HEK293 (cell line): ENCODE results near the gene TAGLN2.

Source experiments
- GLI2 ChIP-seq: fragments of 450-650 bp; formaldehyde crosslinking; IDR thresholded peaks from 2 replicates; pipeline ENCODE4; 2017; ENCODE audit warnings: missing biosample characterization, missing genetic modification characterization, low read depth, borderline replicate concordance
- KLF1 ChIP-seq: fragments of 450-650 bp; formaldehyde crosslinking; IDR thresholded peaks from 2 replicates; pipeline ENCODE4 v1.5.1; 2016; ENCODE audit warnings: missing biosample characterization, missing genetic modification characterization
- KLF7 ChIP-seq: fragments of 450-650 bp; formaldehyde crosslinking; IDR thresholded peaks from 2 replicates; pipeline ENCODE4 v1.5.1; 2016; ENCODE audit warnings: missing biosample characterization, missing genetic modification characterization, borderline replicate concordance
- TCF7L2 ChIP-seq: IDR thresholded peaks from 2 replicates; pipeline ENCODE4 v1.6.1; 2011; ENCODE audit warnings: low read depth, mild to moderate bottlenecking, inconsistent platforms, low read length, moderate library complexity, borderline replicate concordance
- ZBTB20 ChIP-seq: fragments of 450-650 bp; formaldehyde crosslinking; IDR thresholded peaks from 2 replicates; pipeline ENCODE4 v1.5.1; 2016; ENCODE audit warnings: missing biosample characterization, missing genetic modification characterization
- ZFHX2 ChIP-seq: fragments of 450-650 bp; formaldehyde crosslinking; conservative IDR thresholded peaks from 2 replicates; pipeline ENCODE4 v1.5.1; 2016; ENCODE audit warnings: missing biosample characterization, missing genetic modification characterization
- ZFP69B ChIP-seq: fragments of 450-650 bp; formaldehyde crosslinking; IDR thresholded peaks from 2 replicates; pipeline ENCODE4 v1.5.1; 2016; ENCODE audit warnings: missing biosample characterization, missing genetic modification characterization
- ZNF132 ChIP-seq: fragments of 450-650 bp; formaldehyde crosslinking; IDR thresholded peaks from 2 replicates; pipeline ENCODE4 v1.5.1; 2017; ENCODE audit warnings: missing biosample characterization, missing genetic modification characterization, borderline replicate concordance
- ZNF146 ChIP-seq: fragments of 450-650 bp; formaldehyde crosslinking; IDR thresholded peaks from 2 replicates; pipeline ENCODE4 v1.5.1; 2016; ENCODE audit warnings: missing biosample characterization, missing genetic modification characterization
- ZNF19 ChIP-seq: fragments of 450-650 bp; formaldehyde crosslinking; IDR thresholded peaks from 2 replicates; pipeline ENCODE4; 2016; ENCODE audit warnings: missing biosample characterization, missing genetic modification characterization, low read depth
- ZNF221 ChIP-seq: fragments of 450-650 bp; formaldehyde crosslinking; IDR thresholded peaks from 2 replicates; pipeline ENCODE4 v1.5.1; 2017; ENCODE audit warnings: missing biosample characterization, missing genetic modification characterization, borderline replicate concordance
- ZNF248 ChIP-seq: fragments of 450-650 bp; formaldehyde crosslinking; IDR thresholded peaks from 2 replicates; pipeline ENCODE4 v1.5.1; 2017; ENCODE audit warnings: missing biosample characterization, missing genetic modification characterization
- ZNF426 ChIP-seq: fragments of 450-650 bp; formaldehyde crosslinking; IDR thresholded peaks from 2 replicates; pipeline ENCODE4 v1.5.1; 2017; ENCODE audit warnings: missing biosample characterization, missing genetic modification characterization, mild to moderate bottlenecking, inconsistent platforms, moderate library complexity
- ZNF501 ChIP-seq: fragments of 450-650 bp; formaldehyde crosslinking; IDR thresholded peaks from 2 replicates; pipeline ENCODE4 v1.5.1; 2016; ENCODE audit warnings: missing biosample characterization, missing genetic modification characterization
- ZNF529 ChIP-seq: fragments of 450-650 bp; formaldehyde crosslinking; IDR thresholded peaks from 2 replicates; pipeline ENCODE4 v1.5.1; 2017; ENCODE audit warnings: missing genetic modification characterization, missing biosample characterization; ENCODE audit not compliant: insufficient replicate concordance
- ZNF561 ChIP-seq: fragments of 450-650 bp; IDR thresholded peaks from 2 replicates; pipeline ENCODE4 v1.5.1; 2018; ENCODE audit warnings: missing biosample characterization, missing genetic modification characterization, borderline replicate concordance
- ZNF658 ChIP-seq: fragments of 450-650 bp; formaldehyde crosslinking; IDR thresholded peaks from 2 replicates; pipeline ENCODE4; 2016; ENCODE audit warnings: missing biosample characterization, missing genetic modification characterization
- ZNF664 ChIP-seq: fragments of 450-650 bp; formaldehyde crosslinking; IDR thresholded peaks from 2 replicates; pipeline ENCODE4 v1.5.1; 2016; ENCODE audit warnings: missing biosample characterization, missing genetic modification characterization
- ZNF768 ChIP-seq: fragments of 450-650 bp; formaldehyde crosslinking; IDR thresholded peaks from 2 replicates; pipeline ENCODE4 v1.5.1; 2018; ENCODE audit warnings: missing biosample characterization, mild to moderate bottlenecking, missing genetic modification characterization
- ZNF830 ChIP-seq: fragments of 450-650 bp; IDR thresholded peaks from 2 replicates; pipeline ENCODE4 v1.5.0; 2018; ENCODE audit warnings: missing biosample characterization, missing genetic modification characterization, low read depth, mild to moderate bottlenecking, moderate library complexity
- TF ChIP-seq, protein P1 (sequence below): fragments of 450-650 bp; formaldehyde crosslinking; IDR thresholded peaks from 2 replicates; pipeline ENCODE4 v1.5.1; 2017; ENCODE audit warnings: missing biosample characterization, missing genetic modification characterization
- TF ChIP-seq, protein P2 (sequence below): fragments of 450-650 bp; formaldehyde crosslinking; IDR thresholded peaks from 2 replicates; pipeline ENCODE4 v1.5.1; 2016; ENCODE audit warnings: missing biosample characterization, missing genetic modification characterization, low read depth
- TF ChIP-seq, protein P3 (sequence below): fragments of 450-650 bp; formaldehyde crosslinking; IDR thresholded peaks from 2 replicates; pipeline ENCODE4 v1.5.1; 2016; ENCODE audit warnings: missing biosample characterization, missing genetic modification characterization, borderline replicate concordance
- TF ChIP-seq, protein P4 (sequence below): fragments of 450-650 bp; formaldehyde crosslinking; IDR thresholded peaks from 2 replicates; pipeline ENCODE4 v1.5.1; 2016; ENCODE audit warnings: missing biosample characterization, missing genetic modification characterization
- TF ChIP-seq, protein P5 (sequence below): fragments of 450-650 bp; formaldehyde crosslinking; IDR thresholded peaks from 2 replicates; pipeline ENCODE4; 2016; ENCODE audit warnings: missing biosample characterization, missing genetic modification characterization
- TF ChIP-seq, protein P6 (sequence below): fragments of 450-650 bp; formaldehyde crosslinking; conservative IDR thresholded peaks from 2 replicates; pipeline ENCODE4 v1.5.1; 2016; ENCODE audit warnings: low read depth, missing biosample characterization, missing genetic modification characterization

The TAGLN2 gene

DNA sequence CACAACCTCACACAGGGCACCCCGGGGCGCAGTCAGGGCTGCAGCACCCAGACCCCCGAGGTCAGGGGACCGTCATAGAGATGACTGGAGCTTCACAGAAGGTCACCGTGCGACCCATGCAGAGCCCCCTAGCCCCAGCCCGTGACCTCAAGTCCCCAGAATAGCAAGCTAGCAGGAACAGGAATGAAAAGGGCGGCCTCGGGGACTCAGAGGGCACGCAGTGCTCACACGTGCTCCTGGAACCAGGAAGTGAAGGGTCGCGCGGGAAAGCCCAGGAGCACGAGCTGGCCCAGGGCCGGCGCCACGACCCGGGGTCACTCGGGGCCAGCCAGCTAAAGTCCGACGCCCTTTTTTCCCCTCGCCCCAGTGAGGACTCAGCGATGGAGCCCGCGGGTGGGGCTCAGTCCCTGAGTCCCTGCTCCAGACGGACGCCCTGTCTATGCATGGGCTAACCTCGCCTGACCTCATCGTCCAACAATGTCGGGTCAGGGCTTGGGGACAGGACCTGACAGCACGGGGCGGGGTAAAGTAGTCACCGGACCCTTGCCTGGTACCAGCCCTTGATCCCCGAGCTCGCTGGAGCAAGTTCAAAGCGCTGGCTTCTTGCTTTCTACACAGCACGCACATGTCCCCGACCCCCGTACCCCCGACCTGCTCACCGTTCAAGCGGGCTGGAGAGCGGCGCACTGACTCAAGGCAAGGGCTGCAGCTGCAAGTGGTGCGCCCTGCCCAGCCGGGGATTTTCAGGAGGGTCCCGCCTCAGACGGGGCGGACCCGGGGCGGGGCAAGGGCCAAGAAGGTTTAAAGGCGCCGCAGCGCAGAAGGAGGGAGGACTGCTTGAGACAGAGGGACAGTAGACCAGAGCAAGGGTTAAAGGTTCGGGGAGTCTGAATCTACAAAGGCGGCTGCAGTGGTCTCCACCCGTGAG, at the start of gene TAGLN2 (continued):
- TF ChIP-seq, protein P1, sequence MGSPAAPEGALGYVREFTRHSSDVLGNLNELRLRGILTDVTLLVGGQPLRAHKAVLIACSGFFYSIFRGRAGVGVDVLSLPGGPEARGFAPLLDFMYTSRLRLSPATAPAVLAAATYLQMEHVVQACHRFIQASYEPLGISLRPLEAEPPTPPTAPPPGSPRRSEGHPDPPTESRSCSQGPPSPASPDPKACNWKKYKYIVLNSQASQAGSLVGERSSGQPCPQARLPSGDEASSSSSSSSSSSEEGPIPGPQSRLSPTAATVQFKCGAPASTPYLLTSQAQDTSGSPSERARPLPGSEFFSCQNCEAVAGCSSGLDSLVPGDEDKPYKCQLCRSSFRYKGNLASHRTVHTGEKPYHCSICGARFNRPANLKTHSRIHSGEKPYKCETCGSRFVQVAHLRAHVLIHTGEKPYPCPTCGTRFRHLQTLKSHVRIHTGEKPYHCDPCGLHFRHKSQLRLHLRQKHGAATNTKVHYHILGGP: no peak
- TF ChIP-seq, protein P2, sequence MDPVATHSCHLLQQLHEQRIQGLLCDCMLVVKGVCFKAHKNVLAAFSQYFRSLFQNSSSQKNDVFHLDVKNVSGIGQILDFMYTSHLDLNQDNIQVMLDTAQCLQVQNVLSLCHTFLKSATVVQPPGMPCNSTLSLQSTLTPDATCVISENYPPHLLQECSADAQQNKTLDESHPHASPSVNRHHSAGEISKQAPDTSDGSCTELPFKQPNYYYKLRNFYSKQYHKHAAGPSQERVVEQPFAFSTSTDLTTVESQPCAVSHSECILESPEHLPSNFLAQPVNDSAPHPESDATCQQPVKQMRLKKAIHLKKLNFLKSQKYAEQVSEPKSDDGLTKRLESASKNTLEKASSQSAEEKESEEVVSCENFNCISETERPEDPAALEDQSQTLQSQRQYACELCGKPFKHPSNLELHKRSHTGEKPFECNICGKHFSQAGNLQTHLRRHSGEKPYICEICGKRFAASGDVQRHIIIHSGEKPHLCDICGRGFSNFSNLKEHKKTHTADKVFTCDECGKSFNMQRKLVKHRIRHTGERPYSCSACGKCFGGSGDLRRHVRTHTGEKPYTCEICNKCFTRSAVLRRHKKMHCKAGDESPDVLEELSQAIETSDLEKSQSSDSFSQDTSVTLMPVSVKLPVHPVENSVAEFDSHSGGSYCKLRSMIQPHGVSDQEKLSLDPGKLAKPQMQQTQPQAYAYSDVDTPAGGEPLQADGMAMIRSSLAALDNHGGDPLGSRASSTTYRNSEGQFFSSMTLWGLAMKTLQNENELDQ (tag by site-specific recombination): no peak
- no peak for TF ChIP-seq ZNF561 (tag by site-specific recombination)
- TF ChIP-seq ZBTB20 (tag by site-specific recombination): no peak; the same call in 1 of the 2 replicates
- peak; percentile 90; the same call in 1 of the 2 replicates for TF ChIP-seq KLF1
- TF ChIP-seq ZNF146 (tag by site-specific recombination): no peak
- peak; percentile 94; the same call in 1 of the 2 replicates for TF ChIP-seq ZNF501 (tag by site-specific recombination)
- TF ChIP-seq, protein P3, sequence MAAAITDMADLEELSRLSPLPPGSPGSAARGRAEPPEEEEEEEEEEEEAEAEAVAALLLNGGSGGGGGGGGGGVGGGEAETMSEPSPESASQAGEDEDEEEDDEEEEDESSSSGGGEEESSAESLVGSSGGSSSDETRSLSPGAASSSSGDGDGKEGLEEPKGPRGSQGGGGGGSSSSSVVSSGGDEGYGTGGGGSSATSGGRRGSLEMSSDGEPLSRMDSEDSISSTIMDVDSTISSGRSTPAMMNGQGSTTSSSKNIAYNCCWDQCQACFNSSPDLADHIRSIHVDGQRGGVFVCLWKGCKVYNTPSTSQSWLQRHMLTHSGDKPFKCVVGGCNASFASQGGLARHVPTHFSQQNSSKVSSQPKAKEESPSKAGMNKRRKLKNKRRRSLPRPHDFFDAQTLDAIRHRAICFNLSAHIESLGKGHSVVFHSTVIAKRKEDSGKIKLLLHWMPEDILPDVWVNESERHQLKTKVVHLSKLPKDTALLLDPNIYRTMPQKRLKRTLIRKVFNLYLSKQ: no peak
- TF ChIP-seq ZNF830: no peak
- no peak for TF ChIP-seq ZNF768 (tag by site-specific recombination)
- no peak for TF ChIP-seq ZNF19 (tag by site-specific recombination)
- no peak for TF ChIP-seq ZNF658 (tag by site-specific recombination)
- no peak for TF ChIP-seq ZNF529 (tag by site-specific recombination)
- TF ChIP-seq ZNF248: no peak
- TF ChIP-seq KLF7 (tag by site-specific recombination): 0 out of 2 replicates have a peak, but pooled peaks have one; percentile 38
- TF ChIP-seq, protein P4, sequence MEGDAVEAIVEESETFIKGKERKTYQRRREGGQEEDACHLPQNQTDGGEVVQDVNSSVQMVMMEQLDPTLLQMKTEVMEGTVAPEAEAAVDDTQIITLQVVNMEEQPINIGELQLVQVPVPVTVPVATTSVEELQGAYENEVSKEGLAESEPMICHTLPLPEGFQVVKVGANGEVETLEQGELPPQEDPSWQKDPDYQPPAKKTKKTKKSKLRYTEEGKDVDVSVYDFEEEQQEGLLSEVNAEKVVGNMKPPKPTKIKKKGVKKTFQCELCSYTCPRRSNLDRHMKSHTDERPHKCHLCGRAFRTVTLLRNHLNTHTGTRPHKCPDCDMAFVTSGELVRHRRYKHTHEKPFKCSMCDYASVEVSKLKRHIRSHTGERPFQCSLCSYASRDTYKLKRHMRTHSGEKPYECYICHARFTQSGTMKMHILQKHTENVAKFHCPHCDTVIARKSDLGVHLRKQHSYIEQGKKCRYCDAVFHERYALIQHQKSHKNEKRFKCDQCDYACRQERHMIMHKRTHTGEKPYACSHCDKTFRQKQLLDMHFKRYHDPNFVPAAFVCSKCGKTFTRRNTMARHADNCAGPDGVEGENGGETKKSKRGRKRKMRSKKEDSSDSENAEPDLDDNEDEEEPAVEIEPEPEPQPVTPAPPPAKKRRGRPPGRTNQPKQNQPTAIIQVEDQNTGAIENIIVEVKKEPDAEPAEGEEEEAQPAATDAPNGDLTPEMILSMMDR (tag by site-specific recombination): peak; percentile 4; the same call in 1 of the 2 replicates
- TF ChIP-seq ZNF664: no peak
- TF ChIP-seq ZNF426 (tag by site-specific recombination): no peak
- TF ChIP-seq GLI2 (tag by site-specific recombination): no peak
- TF ChIP-seq, protein P5, sequence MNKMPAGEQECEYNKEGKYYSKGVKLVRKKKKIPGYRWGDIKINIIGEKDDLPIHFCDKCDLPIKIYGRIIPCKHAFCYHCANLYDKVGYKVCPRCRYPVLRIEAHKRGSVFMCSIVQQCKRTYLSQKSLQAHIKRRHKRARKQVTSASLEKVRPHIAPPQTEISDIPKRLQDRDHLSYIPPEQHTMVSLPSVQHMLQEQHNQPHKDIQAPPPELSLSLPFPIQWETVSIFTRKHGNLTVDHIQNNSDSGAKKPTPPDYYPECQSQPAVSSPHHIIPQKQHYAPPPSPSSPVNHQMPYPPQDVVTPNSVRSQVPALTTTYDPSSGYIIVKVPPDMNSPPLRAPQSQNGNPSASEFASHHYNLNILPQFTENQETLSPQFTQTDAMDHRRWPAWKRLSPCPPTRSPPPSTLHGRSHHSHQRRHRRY: no peak
- TF ChIP-seq ZNF221 (tag by site-specific recombination): no peak
- 0 out of 2 replicates have a peak, but pooled peaks have one; percentile 5 for TF ChIP-seq ZFHX2 (tag by site-specific recombination)
- TF ChIP-seq ZNF132: no peak
- TF ChIP-seq ZFP69B (tag by site-specific recombination): peak; percentile 48; the same call in 1 of the 2 replicates
- TF ChIP-seq TCF7L2: peak; percentile 89; the same call in 1 of the 2 replicates
- TF ChIP-seq, protein P6, sequence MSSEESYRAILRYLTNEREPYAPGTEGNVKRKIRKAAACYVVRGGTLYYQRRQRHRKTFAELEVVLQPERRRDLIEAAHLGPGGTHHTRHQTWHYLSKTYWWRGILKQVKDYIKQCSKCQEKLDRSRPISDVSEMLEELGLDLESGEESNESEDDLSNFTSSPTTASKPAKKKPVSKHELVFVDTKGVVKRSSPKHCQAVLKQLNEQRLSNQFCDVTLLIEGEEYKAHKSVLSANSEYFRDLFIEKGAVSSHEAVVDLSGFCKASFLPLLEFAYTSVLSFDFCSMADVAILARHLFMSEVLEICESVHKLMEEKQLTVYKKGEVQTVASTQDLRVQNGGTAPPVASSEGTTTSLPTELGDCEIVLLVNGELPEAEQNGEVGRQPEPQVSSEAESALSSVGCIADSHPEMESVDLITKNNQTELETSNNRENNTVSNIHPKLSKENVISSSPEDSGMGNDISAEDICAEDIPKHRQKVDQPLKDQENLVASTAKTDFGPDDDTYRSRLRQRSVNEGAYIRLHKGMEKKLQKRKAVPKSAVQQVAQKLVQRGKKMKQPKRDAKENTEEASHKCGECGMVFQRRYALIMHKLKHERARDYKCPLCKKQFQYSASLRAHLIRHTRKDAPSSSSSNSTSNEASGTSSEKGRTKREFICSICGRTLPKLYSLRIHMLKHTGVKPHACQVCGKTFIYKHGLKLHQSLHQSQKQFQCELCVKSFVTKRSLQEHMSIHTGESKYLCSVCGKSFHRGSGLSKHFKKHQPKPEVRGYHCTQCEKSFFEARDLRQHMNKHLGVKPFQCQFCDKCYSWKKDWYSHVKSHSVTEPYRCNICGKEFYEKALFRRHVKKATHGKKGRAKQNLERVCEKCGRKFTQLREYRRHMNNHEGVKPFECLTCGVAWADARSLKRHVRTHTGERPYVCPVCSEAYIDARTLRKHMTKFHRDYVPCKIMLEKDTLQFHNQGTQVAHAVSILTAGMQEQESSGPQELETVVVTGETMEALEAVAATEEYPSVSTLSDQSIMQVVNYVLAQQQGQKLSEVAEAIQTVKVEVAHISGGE: 0 out of 2 replicates have a peak, but pooled peaks have one; percentile 30
